C4-2B (cell line): Measurements from ENCODE around the gene SLC34A1.

Source experiments
- CTCF ChIP-seq: fragments of 450-650 bp; conservative IDR thresholded peaks from 2 replicates; pipeline ENCODE4 v1.5.1; 2017; ENCODE audit warnings: mild to moderate bottlenecking
- ZFX ChIP-seq: fragments of 450-650 bp; IDR thresholded peaks from 2 replicates; pipeline ENCODE4 v1.6.1; 2017

GRCh38 chr5:177433658-177434217 lies 49.5 kb downstream of the SLC34A1 start:
- TF ChIP-seq CTCF (no peak), ZFX (no peak)
